GM10248 (cell line): ENCODE measurements around the gene NXF1.

Source experiments
- CTCF ChIA-PET: fragments of 300-600 bp; sonication (Branson Sonifier 250); formaldehyde crosslinking; extraction: SDS; loops from one replicate; lab custom pipeline; 2021; ENCODE audit warnings: antibody characterized with exemption; lab: Yijun Ruan, JAX
- POLR2A ChIA-PET: fragments of 350-650 bp; sonication (Branson Sonifier 250); formaldehyde crosslinking; extraction: SDS; loops from one replicate; lab custom pipeline; 2020; ENCODE audit warnings: antibody characterized with exemption; lab: Yijun Ruan, JAX
- DNase-seq: peaks from one replicate; pipeline ENCODE4 v3.0.0; 2012; ENCODE audit errors: extremely low spot score
- CTCF ChIP-seq: IDR thresholded peaks from 2 replicates; pipeline ENCODE4 v1.5.1; 2012; ENCODE audit warnings: mild to moderate bottlenecking, low read depth; ENCODE audit errors: extremely low read depth, missing control alignments, control extremely low read depth

The NXF1 gene

GRCh38 chr11:62747475-62748160 lies 57.6 kb downstream of the NXF1 start:
- no peak for TF ChIP-seq CTCF
- no peak for DNase-seq
- CTCF ChIA-PET, result interaction anchor here (0.7 to 1.3 kb wide), 3 partner anchors 10 to 39 kb away, joined by 3 to 4 read pairs (median 3); no protein-coding TSS in a partner anchor
- POLR2A ChIA-PET, result interaction anchor here (0.6 kb wide), 1 partner anchor 19 kb away, joined by 4 read pairs; the partner anchor contains the start of gene TTC9C
